Measurements from ENCODE around the gene PDE7B. TPM values are rescaled to one million over a fixed set of nuclear protein-coding genes. Genes with fewer than 3 reads are reported as not detected.

PDE7B gene
- total and polyA plus RNA-seq, 2 of the 4 experiments (the other 2 are of a cell fraction): 7.8 to 12.4 TPM

DNA sequence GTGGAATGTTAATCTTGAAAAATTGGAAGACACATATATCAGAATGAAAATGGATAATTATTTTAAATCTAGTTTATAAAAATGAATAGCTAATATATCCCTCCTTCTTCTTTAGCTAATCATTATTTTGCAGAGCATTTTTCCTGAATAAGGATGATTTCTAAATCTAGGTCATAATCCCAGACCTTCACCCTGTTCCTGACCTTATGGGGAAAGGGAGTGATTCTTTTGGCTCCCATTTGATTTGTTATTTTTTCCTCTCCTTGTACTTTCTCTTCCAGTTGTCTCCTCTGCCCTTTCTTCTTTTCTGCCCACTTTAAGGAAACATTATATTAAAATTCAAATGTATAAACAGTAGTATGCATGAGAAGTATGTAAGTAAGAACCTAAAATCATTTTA, 208.6 kb downstream of the PDE7B start:
- Histone ChIP-seq H3K23ac (ENCODE audit: low read depth, low read length) (no peak overlapping the region), H3K4ac (ENCODE audit: low read depth, low read length) (no peak overlapping the region), H3K56ac (ENCODE audit: extremely low read depth, insufficient read depth, low read length) (no peak overlapping the region), H2BK120ac (ENCODE audit: low read depth, low read length) (no peak overlapping the region), H3K27me3 (ENCODE audit: control insufficient read depth, insufficient read depth, low read length) (no peaks in the 10 kb centered on the region), H4K20me1 (ENCODE audit: insufficient read depth, low read length) (peaks cover 6% of the 10 kb centered on the region; the same call in 1 of the 2 replicates), H2BK5ac (ENCODE audit: low read depth, low read length, poor library complexity, severe bottlenecking) (no peak overlapping the region), H2AK5ac (ENCODE audit: low read depth, low read length) (no peak overlapping the region), H3K14ac (replicated peaks; ENCODE audit: low read depth, low read length) (no peak overlapping the region), H3K36me3 (ENCODE audit: control insufficient read depth, insufficient read depth, low read length) (peaks cover 4% of the 10 kb centered on the region; the same call in 1 of the 2 replicates), H4K5ac (ENCODE audit: low read depth, low read length) (no peak overlapping the region), H4K91ac (ENCODE audit: insufficient read depth, low read depth, low read length) (no peak overlapping the region), H3K9ac (ENCODE audit: low read depth, low read length) (no peak overlapping the region), H2BK15ac (ENCODE audit: low read depth, low read length) (no peak overlapping the region), H3K9me1 (ENCODE audit: insufficient read depth, low read length) (peaks cover 19% of the 10 kb centered on the region), H4K8ac (ENCODE audit: low read depth in 2 of 2, low read length in 2 of 2) (no peak overlapping the region), H3K18ac (ENCODE audit: low read depth, low read length) (no peak overlapping the region), H3K4me1 (ENCODE audit: control insufficient read depth, insufficient read depth, low read length) (peaks cover 12% of the 10 kb centered on the region), H3K79me1 (ENCODE audit: low read depth in 1 of 2, low read length in 2 of 2) (peaks cover 34 to 69% of the 10 kb centered on the region in 2 experiments), H2AK9ac (replicated peaks; ENCODE audit: low read depth, low read length, poor library complexity) (no peak overlapping the region), H2BK20ac (ENCODE audit: low read depth, low read length) (no peak overlapping the region), H2AFZ (replicated peaks; ENCODE audit: low read length, poor library complexity) (no peak overlapping the region), H3K9me3 (ENCODE audit: control insufficient read depth, insufficient read depth, low read length) (no peaks in the 10 kb centered on the region), H3K4me2 (ENCODE audit: low read depth, low read length) (no peak overlapping the region), H3K4me3 (ENCODE audit: insufficient read depth, low read depth, low read length) (no peak overlapping the region), H3K27ac (ENCODE audit: insufficient read depth, low read length) (no peak overlapping the region)
- TF ChIP-seq RFX5 (IDR thresholded peaks at IDR 0.05; ENCODE audit: low read depth, low read length) (no peak), POLR2A (IDR thresholded peaks at IDR 0.05; ENCODE audit: low read depth, low read length) (no peak), BHLHE40 (IDR thresholded peaks at IDR 0.05; ENCODE audit: low read depth, low read length) (no peak), MAFK (IDR thresholded peaks at IDR 0.05; ENCODE audit: low read depth, low read length) (no peak), RAD21 (IDR thresholded peaks at IDR 0.05; ENCODE audit: low read length) (no peak), CHD1 (IDR thresholded peaks at IDR 0.05; ENCODE audit: low read depth, low read length) (no peak), SMC3 (IDR thresholded peaks at IDR 0.05; ENCODE audit: low read depth, low read length) (no peak), MXI1 (IDR thresholded peaks at IDR 0.05; ENCODE audit: borderline replicate concordance, low read depth, low read length) (no peak), ELK1 (IDR thresholded peaks at IDR 0.05; ENCODE audit: borderline replicate concordance, low read depth, low read length) (no peak), MAZ (IDR thresholded peaks at IDR 0.05; ENCODE audit: borderline replicate concordance, low read depth, low read length) (no peak)
- TF ChIP-seq, protein P1, sequence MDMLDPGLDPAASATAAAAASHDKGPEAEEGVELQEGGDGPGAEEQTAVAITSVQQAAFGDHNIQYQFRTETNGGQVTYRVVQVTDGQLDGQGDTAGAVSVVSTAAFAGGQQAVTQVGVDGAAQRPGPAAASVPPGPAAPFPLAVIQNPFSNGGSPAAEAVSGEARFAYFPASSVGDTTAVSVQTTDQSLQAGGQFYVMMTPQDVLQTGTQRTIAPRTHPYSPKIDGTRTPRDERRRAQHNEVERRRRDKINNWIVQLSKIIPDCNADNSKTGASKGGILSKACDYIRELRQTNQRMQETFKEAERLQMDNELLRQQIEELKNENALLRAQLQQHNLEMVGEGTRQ (IDR thresholded peaks at IDR 0.05; ENCODE audit: low read depth, low read length): no peak
- TF ChIP-seq, protein P2, sequence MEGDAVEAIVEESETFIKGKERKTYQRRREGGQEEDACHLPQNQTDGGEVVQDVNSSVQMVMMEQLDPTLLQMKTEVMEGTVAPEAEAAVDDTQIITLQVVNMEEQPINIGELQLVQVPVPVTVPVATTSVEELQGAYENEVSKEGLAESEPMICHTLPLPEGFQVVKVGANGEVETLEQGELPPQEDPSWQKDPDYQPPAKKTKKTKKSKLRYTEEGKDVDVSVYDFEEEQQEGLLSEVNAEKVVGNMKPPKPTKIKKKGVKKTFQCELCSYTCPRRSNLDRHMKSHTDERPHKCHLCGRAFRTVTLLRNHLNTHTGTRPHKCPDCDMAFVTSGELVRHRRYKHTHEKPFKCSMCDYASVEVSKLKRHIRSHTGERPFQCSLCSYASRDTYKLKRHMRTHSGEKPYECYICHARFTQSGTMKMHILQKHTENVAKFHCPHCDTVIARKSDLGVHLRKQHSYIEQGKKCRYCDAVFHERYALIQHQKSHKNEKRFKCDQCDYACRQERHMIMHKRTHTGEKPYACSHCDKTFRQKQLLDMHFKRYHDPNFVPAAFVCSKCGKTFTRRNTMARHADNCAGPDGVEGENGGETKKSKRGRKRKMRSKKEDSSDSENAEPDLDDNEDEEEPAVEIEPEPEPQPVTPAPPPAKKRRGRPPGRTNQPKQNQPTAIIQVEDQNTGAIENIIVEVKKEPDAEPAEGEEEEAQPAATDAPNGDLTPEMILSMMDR (conservative IDR thresholded peaks at IDR 0.05; ENCODE audit: low read depth, low read length): no peak
- dilution Hi-C loops (cut with HindIII; ENCODE audit: low sequenced_read_pairs, unreplicated experiment): no loop called here
- ChIA-PET CTCF (interaction anchor here (1.0 kb wide), 1 partner anchor 45 kb away, joined by 4 read pairs; no protein-coding TSS in a partner anchor), POLR2A (ENCODE audit: unreplicated experiment) (no interaction called here)
- ATAC-seq (ENCODE audit: low read depth): no peak
- no TSS peak for BruUV-seq (replicated peaks)
- in situ Hi-C loops (cut with MboI; ENCODE audit: low sequenced_read_pairs): no loop called here
- intact Hi-C loops (cut with micrococcal nuclease): no loop called here
- no peak for DNase-seq
